ENCODE results near the gene ITPR1. TPM values are rescaled to one million over a fixed set of nuclear protein-coding genes. Genes with fewer than 3 reads are reported as not detected.

Gene ITPR1
- total and polyA plus RNA-seq, 11 donors, result 8.9 to 55.8 (median 19.9) TPM

- intact Hi-C loops (cut with DNase I), result loop anchor here in 1 of 10 donors (5.0 kb wide), 1 partner anchor 38 kb away; no protein-coding TSS in a partner anchor
- TF ChIP-seq, protein P1, sequence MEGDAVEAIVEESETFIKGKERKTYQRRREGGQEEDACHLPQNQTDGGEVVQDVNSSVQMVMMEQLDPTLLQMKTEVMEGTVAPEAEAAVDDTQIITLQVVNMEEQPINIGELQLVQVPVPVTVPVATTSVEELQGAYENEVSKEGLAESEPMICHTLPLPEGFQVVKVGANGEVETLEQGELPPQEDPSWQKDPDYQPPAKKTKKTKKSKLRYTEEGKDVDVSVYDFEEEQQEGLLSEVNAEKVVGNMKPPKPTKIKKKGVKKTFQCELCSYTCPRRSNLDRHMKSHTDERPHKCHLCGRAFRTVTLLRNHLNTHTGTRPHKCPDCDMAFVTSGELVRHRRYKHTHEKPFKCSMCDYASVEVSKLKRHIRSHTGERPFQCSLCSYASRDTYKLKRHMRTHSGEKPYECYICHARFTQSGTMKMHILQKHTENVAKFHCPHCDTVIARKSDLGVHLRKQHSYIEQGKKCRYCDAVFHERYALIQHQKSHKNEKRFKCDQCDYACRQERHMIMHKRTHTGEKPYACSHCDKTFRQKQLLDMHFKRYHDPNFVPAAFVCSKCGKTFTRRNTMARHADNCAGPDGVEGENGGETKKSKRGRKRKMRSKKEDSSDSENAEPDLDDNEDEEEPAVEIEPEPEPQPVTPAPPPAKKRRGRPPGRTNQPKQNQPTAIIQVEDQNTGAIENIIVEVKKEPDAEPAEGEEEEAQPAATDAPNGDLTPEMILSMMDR (IDR thresholded peaks at IDR 0.05), result no peak
- no peak for TF ChIP-seq POLR2A (IDR thresholded peaks at IDR 0.05)
- ATAC-seq, result no peak
- Histone ChIP-seq H3K27me3 (no peaks in the 10 kb centered on the region), H3K9me3 (peaks cover 0 to 2% (median 0%) of the 10 kb centered on the region in 12 donors), H3K4me3 (no peak overlapping the region), H3K36me3 (peaks cover 0 to 31% (median 19%) of the 10 kb centered on the region in 9 donors), H3K27ac (no peak overlapping the region), H3K4me1 (peaks cover 0 to 55% (median 9%) of the 10 kb centered on the region in 12 donors)
- DNase-seq, result no peak
- 84 to 89% (median 87%) methylated on average over 2 of the region's 2 CpGs for WGBS, 4 donors
Measured at GRCh38 chr3:4734454-4734853, 241.3 kb downstream of the ITPR1 start.

DNA sequence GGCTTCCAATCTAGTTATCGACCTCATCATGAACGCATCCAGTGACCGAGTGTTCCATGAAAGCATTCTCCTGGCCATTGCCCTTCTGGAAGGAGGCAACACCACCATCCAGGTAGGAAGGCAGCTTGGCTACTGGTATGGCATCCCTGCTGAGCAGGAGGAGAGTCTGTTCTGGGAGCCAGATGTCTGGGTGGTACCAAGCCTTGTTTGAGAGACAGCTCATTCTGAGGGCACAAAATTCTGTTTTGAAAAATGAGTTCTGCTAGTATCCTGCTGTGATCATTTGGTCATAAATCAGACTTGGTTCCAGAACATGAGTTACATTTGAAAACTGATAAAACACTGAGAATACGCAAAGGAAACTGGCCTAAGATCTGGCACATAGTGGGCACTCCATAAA, 242.1 kb downstream of the ITPR1 start:
- Histone ChIP-seq H3K4me3 (no peak overlapping the region), H3K27me3 (no peaks in the 10 kb centered on the region), H3K9me3 (peaks cover 0 to 7% (median 0%) of the 10 kb centered on the region in 12 donors), H3K27ac (no peak overlapping the region), H3K4me1 (peaks cover 0 to 57% (median 10%) of the 10 kb centered on the region in 12 donors), H3K36me3 (peaks cover 0 to 31% (median 19%) of the 10 kb centered on the region in 9 donors)
- TF ChIP-seq, protein P1 (IDR thresholded peaks at IDR 0.05), result no peak
- no peak for TF ChIP-seq POLR2A (IDR thresholded peaks at IDR 0.05)
- ATAC-seq (no peak), DNase-seq (no peak)
- WGBS, 4 donors, result 88 to 97% (median 90%) methylated on average over 4 of the region's 4 CpGs
- intact Hi-C loops (cut with DNase I), result loop anchor here in 1 of 10 donors (5.0 kb wide), 1 partner anchor 242 kb away; the partner anchor contains the start of gene BHLHE40

DNA sequence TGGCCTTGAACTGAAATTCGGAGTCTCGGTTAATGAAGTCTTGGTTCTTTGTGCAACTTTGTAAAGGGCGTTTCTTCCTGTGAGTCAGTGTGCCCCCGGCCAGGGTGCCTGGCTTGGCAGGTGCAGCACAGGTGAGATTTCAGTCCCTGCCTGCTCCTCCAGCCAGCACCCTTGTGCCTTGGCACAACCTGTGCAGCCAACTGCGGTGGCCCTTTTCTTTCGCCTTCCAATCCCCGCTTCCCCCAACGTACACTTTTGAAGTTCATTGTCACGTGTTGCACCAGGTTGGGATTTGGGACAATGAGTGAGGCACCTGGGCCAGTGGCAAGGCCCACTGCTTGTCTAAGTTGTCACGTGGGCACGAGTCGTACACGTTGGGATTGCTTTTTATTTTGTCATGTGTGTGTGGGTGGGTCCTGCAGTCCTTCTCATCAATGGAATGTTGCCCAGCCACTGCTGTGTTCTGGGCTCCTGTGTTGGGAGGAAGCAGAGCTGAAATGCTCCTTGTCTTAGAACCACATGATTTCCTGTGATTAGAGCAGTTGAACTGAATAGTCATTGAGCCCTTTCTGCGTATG, 243.2 kb downstream of the ITPR1 start:
- DNase-seq, result peak in 4 of 5 donors; percentile 43 to 60 (median 52)
- WGBS, 4 donors, result 68 to 76% (median 73%) methylated on average over 14 of the region's 14 CpGs
- TF ChIP-seq, protein P1 (IDR thresholded peaks at IDR 0.05), result no peak
- no peak for TF ChIP-seq POLR2A (IDR thresholded peaks at IDR 0.05)
- no peak overlapping the region for H3K4me3 ChIP-seq
- H3K36me3 ChIP-seq, result peaks cover 0 to 31% (median 19%) of the 10 kb centered on the region in 9 donors
- ATAC-seq, result peak; percentile 24 to 76 (median 58)
- intact Hi-C loops (cut with DNase I), result loop anchor here in 1 of 10 donors (5.0 kb wide), 1 partner anchor 241 kb away; the partner anchor contains the start of gene BHLHE40
- H3K4me1 ChIP-seq, result peaks cover 0 to 61% (median 19%) of the 10 kb centered on the region in 12 donors
- H3K27ac ChIP-seq, result peak overlapping the region in 9 of 12 donors; percentile 2 to 76 (median 44)
- peaks cover 0 to 7% (median 0%) of the 10 kb centered on the region in 12 donors for H3K9me3 ChIP-seq
- no peaks in the 10 kb centered on the region for H3K27me3 ChIP-seq

DNA sequence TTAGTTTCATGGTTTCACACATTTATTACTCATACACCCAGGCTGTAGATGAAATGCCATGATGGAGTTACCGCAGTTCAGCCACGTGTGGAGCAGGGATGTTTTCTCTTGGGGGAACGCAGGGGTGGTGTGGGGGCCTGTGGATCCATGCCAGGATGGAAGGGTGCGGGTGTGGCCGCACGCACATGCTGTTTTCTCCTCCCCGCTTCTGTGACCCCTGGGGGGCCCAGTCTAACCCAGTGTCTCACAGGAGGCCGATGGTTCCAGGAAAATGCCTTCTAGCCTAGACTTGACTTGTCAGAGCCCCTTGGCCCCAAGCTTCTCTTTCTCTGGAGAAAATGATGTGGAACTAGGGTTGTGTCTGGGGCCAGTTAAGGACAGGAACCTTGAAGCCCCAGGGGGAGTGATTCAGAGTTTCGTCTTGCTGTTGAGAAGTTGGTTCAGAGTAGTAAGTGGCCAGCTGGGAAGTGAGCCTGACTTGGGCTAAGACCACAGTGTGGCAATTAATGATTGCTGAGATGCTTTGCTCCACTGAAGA, 245.7 kb downstream of the ITPR1 start:
- no peak for TF ChIP-seq POLR2A (IDR thresholded peaks at IDR 0.05)
- TF ChIP-seq, protein P1 (IDR thresholded peaks at IDR 0.05), result no peak
- Histone ChIP-seq H3K4me3 (no peak overlapping the region), H3K27me3 (no peaks in the 10 kb centered on the region), H3K27ac (peak overlapping the region in 5 of 12 donors; percentile 11 to 97 (median 69)), H3K4me1 (peaks cover 9 to 82% (median 43%) of the 10 kb centered on the region in 12 donors), H3K36me3 (peaks cover 0 to 28% (median 19%) of the 10 kb centered on the region in 9 donors), H3K9me3 (peaks cover 0 to 7% (median 0%) of the 10 kb centered on the region in 12 donors)
- ATAC-seq, result peak in 1 of 4 donors; percentile 13
- DNase-seq, result peak in 1 of 5 donors; percentile 61
- intact Hi-C loops (cut with DNase I), result loop anchor here in 1 of 10 donors (5.0 kb wide), 1 partner anchor 238 kb away; the partner anchor contains the start of gene BHLHE40
- 81 to 94% (median 83%) methylated on average over 8 to 9 of the region's 9 CpGs for WGBS, 4 donors

All from heart left ventricle (tissue), 16 donors.